Esophagus squamous epithelium (tissue), 5 donors: ENCODE data around the gene ANKS1B. TPM values are rescaled to one million over a fixed set of nuclear protein-coding genes. Genes with fewer than 3 reads are reported as not detected.

ENCODE experiments used
- DNase-seq: peaks from one replicate; lab custom pipeline; 2025; lab: John Stamatoyannopoulos, UW
- H3K27ac ChIP-seq, 4 donors: fragments of 200-600 bp; sonication (generic); one replicate each; pipeline ENCODE4 v1.5.1; 2016 to 2019; ENCODE audit warnings: mild to moderate bottlenecking in 1 of 4
- H3K27me3 ChIP-seq, 4 donors: fragments of 200-600 bp; sonication (generic); 1 replicate in 3 of 4; 2 replicates in 1 of 4; pipeline versions ENCODE4 v1.5.1 to v1.6.0; 2017 to 2021; ENCODE audit warnings: antibody characterized with exemption in 1 of 4
- H3K36me3 ChIP-seq, 3 donors: fragments of 200-600 bp; sonication (generic); one replicate each; pipeline ENCODE4 v1.5.1; 2016 to 2019
- H3K4me1 ChIP-seq, 3 donors: fragments of 200-600 bp; sonication (generic); one replicate each; pipeline ENCODE4 v1.5.1; 2017 to 2019
- H3K4me3 ChIP-seq, 4 donors: fragments of 200-600 bp; sonication (generic); 1 replicate in 3 of 4; 2 replicates in 1 of 4; pipeline ENCODE4 v1.5.1; 2016 to 2019; ENCODE audit warnings: mild to moderate bottlenecking in 2 of 4, moderate library complexity in 1 of 4
- H3K9me3 ChIP-seq, 3 donors: fragments of 200-600 bp; sonication (generic); one replicate each; pipeline ENCODE4 v1.5.1; 2016 to 2019
- POLR2A ChIP-seq, 4 donors: fragments of 450-650 bp; IDR thresholded peaks; one replicate each; pipeline ENCODE4 v1.6.1; 2017; ENCODE audit warnings: antibody characterized with exemption in 4 of 4, mild to moderate bottlenecking in 4 of 4, moderate library complexity in 3 of 4
- WGBS, 2 donors: methylation state at CpG; one replicate each; pipeline ENCODE4 v1.1.5; 2018; 5-methylcytosine and 5-hydroxymethylcytosine counted together
- intact Hi-C: fragments of 100-400 bp; cut with DNase I; formaldehyde crosslinking; loops from one replicate; pipeline ENCODE4 v1.15.0; 2022
- total RNA-seq, 4 donors: library from RNA; depleted of rRNA; stranded (reverse); fragments of >200 nt; gene quantifications; one replicate each; pipeline ENCODE4 v1.1.0, GENCODE V29; 2016
- TF ChIP-seq, protein P1 (sequence below), 6 experiments: fragments of 450-650 bp in 4 of 6; fragments of 200-600 bp in 2 of 6; sonication (generic) in 2 of 6; IDR thresholded peaks; one replicate each; pipeline ENCODE4 v1.5.1; 2016 to 2019; ENCODE audit warnings: antibody characterized with exemption in 6 of 6, mild to moderate bottlenecking in 4 of 6, moderate library complexity in 4 of 6
- donor health status: DM: yes; HTN: yes; CAD: no.

ANKS1B gene
- total RNA-seq, 4 donors from 2014 or later: 1.6 to 15.8 (median 8.1) TPM

DNA sequence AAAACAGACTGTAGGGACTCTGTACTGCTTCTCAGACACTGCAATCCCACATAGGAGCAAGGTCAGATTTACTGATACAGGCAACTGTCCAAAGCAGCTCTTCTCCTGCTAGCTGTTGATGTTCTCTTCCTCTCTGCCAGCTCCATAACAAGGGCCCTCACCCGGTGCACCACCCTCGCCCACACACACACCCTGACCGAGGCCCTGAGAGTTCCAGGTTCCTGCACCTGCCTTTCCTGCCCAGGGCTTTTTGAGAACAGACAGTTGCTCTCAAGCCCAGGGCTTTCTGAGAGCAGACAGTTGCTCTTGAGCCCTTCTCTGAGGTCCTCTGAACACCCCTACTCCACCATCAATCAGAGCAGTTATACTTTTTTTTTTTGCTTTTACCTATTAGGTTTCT is 571.0 kb downstream of the ANKS1B start:
- Histone ChIP-seq H3K36me3 (no peaks in the 10 kb centered on the region), H3K4me1 (no peaks in the 10 kb centered on the region), H3K4me3 (no peak overlapping the region), H3K27ac (no peak overlapping the region), H3K27me3 (no peaks in the 10 kb centered on the region), H3K9me3 (no peaks in the 10 kb centered on the region)
- WGBS, 2 donors: 64 to 73% methylated on average over 3 of the region's 3 CpGs
- DNase-seq: no peak
- TF ChIP-seq POLR2A (IDR thresholded peaks at IDR 0.05): no peak
- TF ChIP-seq, protein P1, sequence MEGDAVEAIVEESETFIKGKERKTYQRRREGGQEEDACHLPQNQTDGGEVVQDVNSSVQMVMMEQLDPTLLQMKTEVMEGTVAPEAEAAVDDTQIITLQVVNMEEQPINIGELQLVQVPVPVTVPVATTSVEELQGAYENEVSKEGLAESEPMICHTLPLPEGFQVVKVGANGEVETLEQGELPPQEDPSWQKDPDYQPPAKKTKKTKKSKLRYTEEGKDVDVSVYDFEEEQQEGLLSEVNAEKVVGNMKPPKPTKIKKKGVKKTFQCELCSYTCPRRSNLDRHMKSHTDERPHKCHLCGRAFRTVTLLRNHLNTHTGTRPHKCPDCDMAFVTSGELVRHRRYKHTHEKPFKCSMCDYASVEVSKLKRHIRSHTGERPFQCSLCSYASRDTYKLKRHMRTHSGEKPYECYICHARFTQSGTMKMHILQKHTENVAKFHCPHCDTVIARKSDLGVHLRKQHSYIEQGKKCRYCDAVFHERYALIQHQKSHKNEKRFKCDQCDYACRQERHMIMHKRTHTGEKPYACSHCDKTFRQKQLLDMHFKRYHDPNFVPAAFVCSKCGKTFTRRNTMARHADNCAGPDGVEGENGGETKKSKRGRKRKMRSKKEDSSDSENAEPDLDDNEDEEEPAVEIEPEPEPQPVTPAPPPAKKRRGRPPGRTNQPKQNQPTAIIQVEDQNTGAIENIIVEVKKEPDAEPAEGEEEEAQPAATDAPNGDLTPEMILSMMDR (IDR thresholded peaks at IDR 0.05): no peak
- intact Hi-C loops: no loop called here

DNA sequence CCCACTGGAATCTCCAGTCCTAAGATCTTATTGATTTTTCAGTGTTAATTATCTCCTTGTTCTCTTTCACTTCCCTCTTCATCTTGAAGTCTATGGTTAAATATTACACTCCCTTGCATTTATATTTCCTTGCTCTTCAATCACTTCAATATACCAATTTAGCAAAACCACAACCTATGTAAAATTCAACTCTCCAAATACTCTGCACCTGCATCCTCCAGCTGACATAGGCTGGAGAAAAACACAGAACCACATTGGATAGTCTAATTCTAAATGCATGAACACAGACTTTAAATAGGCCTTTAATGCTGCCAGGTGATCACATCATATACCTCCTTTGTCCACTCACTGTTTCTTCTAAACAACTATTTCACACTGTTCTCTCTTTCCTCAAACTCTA is 591.0 kb downstream of the ANKS1B start:
- DNase-seq: no peak
- TF ChIP-seq, protein P1 (IDR thresholded peaks at IDR 0.05): no peak
- TF ChIP-seq POLR2A (IDR thresholded peaks at IDR 0.05): no peak
- H3K36me3 ChIP-seq: no peaks in the 10 kb centered on the region
- intact Hi-C loops: no loop called here
- H3K27me3 ChIP-seq: no peaks in the 10 kb centered on the region
- H3K9me3 ChIP-seq: peaks cover 0 to 3% (median 0%) of the 10 kb centered on the region in 3 donors
- H3K4me3 ChIP-seq: no peak overlapping the region
- H3K4me1 ChIP-seq: no peaks in the 10 kb centered on the region
- H3K27ac ChIP-seq: no peak overlapping the region

DNA sequence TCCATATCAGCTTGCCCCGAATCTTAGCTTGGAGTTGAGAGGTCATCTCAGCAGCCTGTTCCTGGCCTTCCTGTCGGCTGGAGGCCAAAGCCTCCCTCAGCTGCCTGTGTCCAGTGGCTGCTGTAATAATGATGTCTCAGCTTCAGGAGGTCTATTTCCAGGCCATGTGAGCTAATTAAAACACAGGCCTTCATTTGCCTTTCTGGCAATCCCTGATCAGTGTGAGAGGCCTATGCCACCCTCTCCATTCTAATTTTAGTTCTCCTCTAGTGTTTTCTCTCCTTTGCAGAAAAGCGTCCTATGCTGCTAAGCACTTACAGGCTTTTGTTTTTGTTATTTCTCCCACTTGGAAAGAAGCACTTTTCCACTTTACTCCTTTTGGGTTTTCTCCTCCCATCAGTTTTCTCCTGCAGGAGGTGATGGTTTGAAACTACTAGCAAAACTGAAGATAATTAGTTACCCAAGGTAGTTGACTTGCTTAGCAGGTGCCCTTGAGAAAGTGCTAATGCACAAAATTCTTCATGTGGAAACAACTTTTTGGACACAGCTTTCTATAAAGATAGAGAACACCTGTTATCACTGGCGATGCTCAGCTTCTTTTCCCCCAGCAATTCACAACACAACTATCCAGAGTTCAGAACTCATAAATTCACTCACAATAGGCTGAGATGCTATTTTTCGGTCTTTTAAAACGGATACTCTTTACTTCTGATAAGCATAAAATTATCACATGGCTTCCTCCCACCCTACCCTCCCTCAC is 592.5 kb downstream of the ANKS1B start:
- Histone ChIP-seq H3K36me3 (no peaks in the 10 kb centered on the region), H3K27me3 (no peaks in the 10 kb centered on the region), H3K27ac (no peak overlapping the region), H3K4me1 (no peaks in the 10 kb centered on the region), H3K4me3 (no peak overlapping the region), H3K9me3 (no peaks in the 10 kb centered on the region)
- intact Hi-C loops: no loop called here
- no peak for DNase-seq
- no peak for TF ChIP-seq POLR2A (IDR thresholded peaks at IDR 0.05)
- TF ChIP-seq, protein P1 (IDR thresholded peaks at IDR 0.05): no peak
- WGBS, 2 donors: 84 to 88% methylated on average over 6 of the region's 6 CpGs

DNA sequence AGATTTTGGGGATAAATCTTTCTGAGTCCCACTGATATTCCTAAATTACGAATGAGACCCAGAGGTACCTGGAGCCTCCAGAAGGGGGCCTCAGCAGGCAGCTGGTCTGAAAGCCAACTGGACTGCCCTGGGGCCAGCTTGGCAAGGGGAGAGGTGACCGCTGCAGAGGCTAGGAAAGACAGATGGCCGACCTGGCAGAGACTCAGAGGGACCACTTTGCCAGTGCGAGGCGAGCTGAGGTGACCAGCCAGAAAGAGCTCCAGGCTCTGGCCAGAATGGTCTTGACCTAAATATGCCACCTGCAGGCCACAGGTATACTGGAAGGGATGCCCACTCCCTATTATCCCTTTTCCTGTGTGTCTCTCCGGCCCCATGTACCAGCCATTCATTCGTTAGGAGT is 594.0 kb downstream of the ANKS1B start:
- no peak overlapping the region for H3K4me3 ChIP-seq
- H3K4me1 ChIP-seq: no peaks in the 10 kb centered on the region
- no peaks in the 10 kb centered on the region for H3K9me3 ChIP-seq
- H3K27me3 ChIP-seq: no peaks in the 10 kb centered on the region
- 74 to 82% methylated on average over 5 to 7 of the region's 7 CpGs for WGBS, 2 donors
- no peak for TF ChIP-seq POLR2A (IDR thresholded peaks at IDR 0.05)
- TF ChIP-seq, protein P1 (IDR thresholded peaks at IDR 0.05): peak in 1 of 6 experiments; percentile 31
- H3K36me3 ChIP-seq: no peaks in the 10 kb centered on the region
- no peak for DNase-seq
- intact Hi-C loops: no loop called here
- no peak overlapping the region for H3K27ac ChIP-seq

DNA sequence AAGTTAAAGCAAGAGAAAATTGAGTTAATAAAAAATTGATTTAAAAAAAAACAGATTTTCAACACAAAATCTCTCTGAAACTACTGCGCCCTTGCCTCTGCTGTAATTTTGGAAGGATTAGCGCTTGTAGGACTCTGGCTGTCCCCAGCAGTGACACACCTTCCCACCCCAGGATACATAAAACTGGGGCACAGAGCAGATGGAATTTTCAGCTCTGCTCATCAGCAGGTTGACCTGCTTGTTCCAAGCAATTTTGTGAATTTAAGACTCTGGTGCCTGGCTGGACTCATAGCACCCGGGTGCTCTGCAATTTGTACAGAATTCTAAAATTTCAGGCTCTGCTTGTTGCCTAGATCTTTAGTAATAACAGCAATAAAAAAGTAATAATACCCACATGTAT is 595.0 kb downstream of the ANKS1B start:
- no peaks in the 10 kb centered on the region for H3K36me3 ChIP-seq
- DNase-seq: no peak
- 92 to 93% methylated on average over 3 of the region's 3 CpGs for WGBS, 2 donors
- no peaks in the 10 kb centered on the region for H3K9me3 ChIP-seq
- H3K27me3 ChIP-seq: no peaks in the 10 kb centered on the region
- TF ChIP-seq POLR2A (IDR thresholded peaks at IDR 0.05): no peak
- TF ChIP-seq, protein P1 (IDR thresholded peaks at IDR 0.05): no peak
- no peak overlapping the region for H3K4me3 ChIP-seq
- intact Hi-C loops: no loop called here
- H3K27ac ChIP-seq: no peak overlapping the region
- H3K4me1 ChIP-seq: no peaks in the 10 kb centered on the region
